Effector CD4-positive, alpha-beta T cell (primary cell): ENCODE results near the gene PTCH1.

Source experiments
- DNase-seq: peaks from one replicate; pipeline ENCODE4 v3.0.0-alpha.2; 2020

Gene PTCH1

GRCh38 chr9:95511952-95512708 lies 4.6 kb downstream of the PTCH1 start:
- no peak for DNase-seq

DNA sequence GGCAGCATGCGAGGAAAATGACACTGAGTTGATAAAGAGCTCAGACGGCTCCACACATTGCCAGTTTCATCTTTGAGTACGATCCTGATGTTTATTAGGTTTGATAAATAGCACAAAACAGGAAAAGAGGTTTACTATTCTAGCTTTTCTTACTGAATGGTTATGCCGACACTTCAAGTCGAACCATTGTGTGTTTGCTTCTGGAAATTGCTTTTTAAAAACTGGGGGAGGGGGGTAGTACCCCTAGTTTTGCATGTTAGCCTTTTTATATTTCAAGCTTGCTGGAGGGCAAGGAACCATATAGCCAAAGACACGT lies 5.2 kb downstream of the PTCH1 start:
- no peak for DNase-seq

GRCh38 chr9:95510709-95511615 lies 5.8 kb downstream of the PTCH1 start:
- DNase-seq: peak; percentile 68

DNA sequence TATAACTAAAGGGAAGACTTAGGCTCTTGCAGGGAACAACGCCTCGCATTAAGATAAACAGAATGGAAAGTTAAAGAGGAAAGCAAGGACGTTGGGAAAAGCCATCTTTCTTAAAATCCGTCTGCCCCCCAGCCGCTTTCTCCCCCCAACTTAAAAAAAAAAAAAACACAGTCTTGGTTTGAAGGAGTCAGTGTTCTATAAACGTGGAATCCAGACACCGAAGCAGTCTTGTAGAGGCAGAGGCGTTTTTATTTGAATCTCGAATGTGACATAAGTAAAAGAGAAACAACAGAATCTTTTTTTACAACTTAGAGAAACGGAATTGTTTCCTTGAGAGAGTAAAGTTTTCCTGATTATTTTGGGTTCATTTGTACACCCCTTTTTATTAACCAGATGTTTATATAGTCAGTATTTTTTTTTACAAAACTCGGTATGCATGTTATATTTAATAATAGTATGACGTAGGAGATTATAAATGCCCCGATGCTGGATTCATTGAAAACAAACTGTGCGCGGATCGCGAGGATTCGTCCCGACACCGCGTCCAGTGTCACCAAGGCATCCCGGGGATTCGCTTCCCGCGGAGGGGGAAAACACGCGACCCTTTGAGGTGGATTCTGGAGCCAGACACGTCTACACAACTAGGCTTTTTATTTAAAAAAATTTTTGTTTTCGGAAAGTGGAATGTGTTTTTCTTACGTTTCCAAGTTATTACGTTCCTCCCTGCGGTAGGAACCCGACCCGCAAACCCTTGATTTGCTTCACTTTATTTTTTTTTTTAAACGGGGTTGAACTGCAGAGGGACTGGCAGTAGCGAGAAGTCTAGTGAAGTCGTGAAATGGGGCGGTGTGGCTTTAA lies 6.7 kb downstream of the PTCH1 start:
- DNase-seq: no peak

GRCh38 chr9:95508968-95509850 lies 7.6 kb downstream of the PTCH1 start:
- peak; percentile 45 for DNase-seq

DNA sequence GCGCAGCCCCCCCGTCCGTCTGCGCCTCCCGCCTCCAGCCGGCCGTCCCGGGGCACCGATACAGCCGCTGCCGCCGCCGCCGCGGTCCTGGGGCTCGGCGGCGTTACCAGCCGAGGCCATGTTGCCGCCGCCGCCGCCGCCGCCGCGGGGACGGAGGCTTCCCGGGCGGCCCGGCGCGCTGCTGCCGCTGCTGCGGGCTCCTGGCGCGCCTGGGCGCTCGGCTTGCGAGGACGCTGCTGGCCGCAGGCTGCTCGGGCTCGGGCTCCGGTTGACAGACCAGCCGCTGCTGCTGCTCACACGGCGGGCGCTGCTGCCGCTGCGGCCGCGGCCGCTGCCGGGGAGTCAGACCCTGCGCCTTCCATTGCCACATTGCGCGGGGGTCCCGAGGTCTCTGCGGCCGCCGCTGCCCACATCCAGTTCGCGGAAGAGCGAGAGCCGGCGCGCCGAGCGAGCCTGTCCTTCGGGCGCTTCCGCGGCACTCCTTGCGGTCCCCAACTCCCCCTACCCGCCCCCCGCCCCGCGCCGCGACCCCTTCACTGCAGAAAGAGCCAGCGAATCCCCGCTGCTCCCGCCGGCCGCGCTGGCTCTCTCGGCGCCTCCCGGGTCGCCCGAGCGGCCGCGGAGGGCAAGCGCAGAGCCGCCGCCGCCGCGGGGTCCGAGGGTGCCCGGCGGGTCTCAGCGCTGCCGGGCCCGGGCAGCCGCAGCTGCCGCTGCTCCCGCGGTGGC lies 8.4 kb downstream of the PTCH1 start:
- DNase-seq: no peak

DNA sequence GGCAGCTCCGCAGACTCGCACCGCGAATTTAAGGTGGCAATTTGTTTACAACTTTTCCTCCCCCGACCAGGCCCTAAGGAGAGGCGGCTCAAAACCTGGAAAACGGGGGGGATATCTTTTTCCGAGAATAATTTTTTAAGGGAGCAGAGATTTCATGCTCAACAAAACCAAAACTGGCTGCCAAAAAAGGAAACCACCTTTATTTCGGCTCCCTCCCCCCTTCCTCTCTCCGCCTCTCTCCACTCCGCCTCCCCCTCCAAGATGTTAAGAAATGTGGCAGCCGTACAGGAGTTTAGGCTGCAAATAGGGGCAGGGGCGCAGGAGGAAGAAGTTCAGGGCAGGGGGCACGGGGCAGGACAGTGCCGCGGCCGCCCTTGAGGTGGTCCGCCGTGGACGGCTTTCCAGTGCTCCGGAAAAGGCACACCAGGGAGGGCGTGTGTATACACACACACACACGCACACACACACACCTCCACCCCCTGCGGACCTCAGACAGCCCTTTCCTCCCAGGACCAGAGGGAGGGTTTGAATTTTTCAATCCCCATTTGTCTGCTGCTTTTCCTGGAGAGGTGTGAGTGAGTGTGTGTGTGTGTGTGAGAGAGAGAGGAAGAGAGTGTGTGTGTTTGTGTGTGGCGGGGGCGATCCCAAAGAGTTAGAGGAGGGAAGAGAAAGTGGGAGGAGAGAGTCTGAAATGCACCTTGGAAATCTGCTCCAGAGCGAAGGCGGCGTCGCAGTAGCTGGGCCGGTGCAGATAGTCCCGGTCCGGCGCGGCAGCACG lies 9.1 kb downstream of the PTCH1 start:
- DNase-seq: peak; percentile 32

DNA sequence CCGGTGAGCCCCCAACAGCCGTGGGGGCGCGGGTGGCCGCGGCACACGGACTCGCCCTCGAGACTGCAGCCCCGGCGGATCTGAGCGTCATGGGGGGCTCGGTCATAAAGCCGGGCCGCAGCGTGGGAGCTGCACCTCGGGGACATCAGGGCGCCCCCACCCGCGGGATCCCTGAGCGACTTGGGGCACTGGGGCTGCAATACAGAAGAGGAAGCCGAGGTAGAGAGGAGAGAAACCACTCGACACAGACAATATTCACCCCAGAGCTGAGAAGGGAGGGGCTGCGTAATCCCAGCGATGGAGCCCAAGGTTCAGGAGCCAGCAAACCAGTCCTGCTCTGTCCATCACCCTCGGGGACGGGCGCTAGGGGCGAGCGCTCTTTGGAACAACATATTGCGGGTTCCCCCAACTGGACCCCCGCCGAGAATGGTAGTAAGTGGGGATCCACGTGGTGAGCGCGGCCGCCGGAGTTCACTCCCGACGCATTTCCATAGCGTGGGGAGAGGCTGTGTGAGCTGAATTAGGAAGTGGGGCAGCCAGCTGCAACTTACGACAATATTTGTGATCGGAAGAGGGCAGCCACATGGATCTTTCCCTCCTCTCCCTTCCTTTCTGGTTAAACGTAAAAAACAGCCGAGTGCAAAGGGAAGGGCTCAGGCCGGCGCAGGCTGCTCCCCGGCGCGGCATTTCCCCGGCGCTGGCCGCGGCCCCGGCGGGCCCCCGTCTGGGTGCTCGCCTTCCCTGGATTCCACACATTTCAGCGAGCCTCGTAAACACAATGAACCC lies 9.9 kb downstream of the PTCH1 start:
- no peak for DNase-seq

- no peak for DNase-seq
These were observed 10.4 kb downstream of the PTCH1 start for GRCh38 chr9:95506428-95506677.

DNA sequence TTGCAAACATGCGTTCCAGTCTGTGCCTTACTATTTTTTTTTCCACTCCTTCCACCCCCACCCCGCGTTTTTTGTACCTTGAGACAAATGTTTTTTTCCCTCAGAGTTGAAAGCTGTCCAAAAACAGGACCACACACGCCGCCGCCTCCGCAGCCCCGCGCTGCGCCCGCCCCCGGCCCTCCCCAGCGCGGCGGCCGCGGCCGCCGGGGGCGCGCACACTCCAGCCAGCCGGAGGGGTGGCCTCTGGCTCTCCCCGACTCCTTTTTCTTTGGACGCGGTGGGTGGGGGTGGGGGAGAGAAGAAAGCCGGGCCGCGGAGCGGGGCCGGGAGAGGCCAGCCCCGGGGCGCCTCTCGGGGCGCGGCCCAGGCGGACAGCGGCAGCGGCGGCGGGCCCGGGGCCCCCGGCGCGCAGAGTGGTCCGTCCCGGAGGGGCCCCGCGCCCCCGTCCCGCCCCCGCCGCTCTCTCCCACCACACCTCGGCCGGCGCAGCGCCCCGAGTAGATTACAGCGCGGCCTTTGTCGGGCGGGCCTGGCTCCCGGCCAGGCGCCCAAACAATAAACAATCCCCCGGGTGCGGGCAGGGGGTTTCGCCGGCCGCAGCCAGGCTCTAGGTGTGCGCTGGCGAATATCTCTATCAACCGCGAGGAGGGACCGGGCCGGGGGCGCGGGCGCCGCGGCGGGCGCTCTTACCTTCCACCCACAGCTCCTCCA lies 10.9 kb downstream of the PTCH1 start:
- no peak for DNase-seq

DNA sequence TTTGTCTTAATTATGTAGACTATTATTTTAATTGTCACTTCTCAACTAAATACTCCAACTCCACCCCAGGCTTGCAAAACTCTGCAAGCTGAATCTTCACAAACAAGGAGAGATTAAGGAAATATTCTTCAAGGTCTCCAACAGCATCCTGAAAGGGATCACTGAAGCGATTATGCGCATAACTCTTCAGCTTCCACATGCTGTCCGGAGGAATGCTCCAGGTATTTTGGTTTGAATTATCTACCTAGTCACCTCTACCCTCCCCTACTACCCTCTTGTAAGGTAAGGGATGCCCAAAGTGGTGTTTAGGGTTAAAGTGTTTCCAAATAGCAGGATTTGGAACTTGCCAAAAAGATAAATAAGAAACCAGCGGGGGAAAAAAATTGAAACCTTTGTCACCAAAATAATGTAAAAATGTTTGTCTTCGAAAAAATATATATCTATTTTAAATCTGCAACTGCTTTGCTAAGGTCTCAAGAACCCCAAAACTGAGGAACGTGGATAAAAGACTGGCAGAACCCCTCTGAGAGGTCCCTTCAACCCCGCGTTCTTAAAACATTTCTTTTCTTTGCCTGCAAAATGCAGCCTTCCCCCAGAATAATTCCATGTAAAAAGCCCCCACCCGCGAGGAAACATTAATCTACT lies 11.6 kb downstream of the PTCH1 start:
- no peak for DNase-seq

GRCh38 chr9:95504053-95504963 lies 12.5 kb downstream of the PTCH1 start:
- no peak for DNase-seq

DNA sequence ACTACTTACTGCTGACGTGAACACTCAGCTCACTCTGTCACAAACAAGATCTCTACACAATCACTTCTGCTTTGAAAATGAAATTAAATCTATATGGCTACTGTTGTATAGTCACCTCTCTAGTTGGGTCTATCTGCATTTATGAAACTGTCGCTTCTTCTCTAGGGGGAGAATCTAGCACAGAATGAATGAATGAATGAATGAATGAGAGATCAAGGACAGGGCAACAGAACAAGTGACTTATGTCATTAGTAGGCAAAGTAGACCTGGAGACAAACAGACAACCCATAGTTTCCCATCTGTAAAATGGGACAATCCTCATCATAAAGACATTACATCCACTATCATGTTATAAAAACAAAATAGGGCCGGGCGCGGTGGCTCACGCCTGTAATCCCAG lies 13.4 kb downstream of the PTCH1 start:
- no peak for DNase-seq

DNA sequence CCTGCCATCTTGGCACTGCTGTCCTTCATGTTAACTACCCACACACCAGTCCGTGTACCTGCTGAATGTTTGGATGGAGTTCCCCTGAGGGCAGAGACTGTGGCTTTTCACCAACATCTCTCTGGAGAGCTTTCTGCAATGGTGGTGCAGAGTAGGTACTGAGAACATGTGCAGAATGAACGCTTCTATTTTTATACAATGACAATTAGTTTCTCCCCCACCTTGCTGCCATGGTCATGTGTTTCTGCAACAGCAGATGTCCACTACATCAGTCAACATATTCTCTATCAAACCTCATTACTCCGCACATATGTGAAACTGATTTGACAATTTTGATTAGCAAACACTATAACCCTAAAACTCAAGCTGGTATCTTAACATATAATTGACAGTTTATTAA lies 14.5 kb downstream of the PTCH1 start:
- no peak for DNase-seq

GRCh38 chr9:95499847-95500246 lies 16.9 kb downstream of the PTCH1 start:
- DNase-seq: no peak

- no peak for DNase-seq
These were observed 17.6 kb downstream of the PTCH1 start for GRCh38 chr9:95499046-95499676.

DNA sequence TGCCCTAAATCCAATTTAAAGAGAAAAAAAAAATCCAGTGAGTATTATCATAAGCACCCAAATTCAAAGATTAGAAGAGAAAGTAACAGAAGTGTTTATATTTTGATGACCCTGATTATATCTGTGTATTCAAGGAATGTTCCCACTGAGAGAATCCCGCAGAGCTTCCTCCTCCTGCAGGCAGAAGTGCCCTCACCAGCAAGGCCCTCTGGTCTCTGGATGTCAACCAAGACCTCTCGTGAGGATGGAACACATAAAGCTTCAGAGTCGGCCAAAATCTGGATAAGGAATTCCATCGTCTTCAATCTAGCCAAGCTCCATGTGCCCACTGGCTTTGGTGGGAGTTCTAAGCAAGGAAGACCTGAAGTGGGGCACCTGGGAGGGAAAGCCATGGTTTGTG lies 18.1 kb downstream of the PTCH1 start:
- DNase-seq: no peak
